ENCODE data around the gene NIPA2.

DNA sequence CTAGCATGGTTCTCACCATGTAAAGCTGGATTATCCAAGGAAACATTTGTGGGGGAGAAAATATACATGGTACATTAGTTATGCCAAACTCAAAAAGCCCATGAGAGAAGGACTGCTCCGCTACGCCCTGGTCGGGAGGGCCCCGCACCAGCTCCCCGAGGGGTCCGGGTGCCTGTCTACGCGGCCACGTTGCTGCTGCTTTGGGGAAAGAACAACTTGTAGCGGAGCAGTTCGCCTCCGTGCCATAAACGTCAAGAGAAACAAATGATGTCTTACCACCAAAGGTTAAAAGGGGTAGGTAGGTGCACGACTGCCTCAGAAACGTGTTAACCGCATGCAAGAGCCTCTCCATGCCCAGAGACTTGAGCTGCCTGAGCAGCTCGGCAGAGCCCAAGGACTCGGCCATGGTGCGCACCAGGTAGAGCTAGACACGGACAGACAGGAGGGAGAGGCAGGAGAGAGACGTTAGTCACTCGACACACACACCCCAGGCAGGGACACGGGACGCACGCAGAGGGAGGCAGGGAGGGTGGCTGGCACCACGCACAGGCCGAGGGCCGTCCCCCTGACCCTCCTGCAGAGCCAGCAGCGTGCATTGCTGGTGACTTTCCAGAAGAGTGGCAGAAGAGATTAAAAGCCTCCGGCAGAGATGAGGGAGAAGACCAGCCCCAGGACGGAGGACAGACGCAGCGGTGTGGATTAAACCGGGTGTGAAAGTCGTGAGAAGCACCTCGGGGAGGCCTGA, 78.3 kb downstream of the NIPA2 start:
- TF ChIP-seq POLR2A (IDR thresholded peaks at IDR 0.05) = no peak
- TF ChIP-seq, protein P1, sequence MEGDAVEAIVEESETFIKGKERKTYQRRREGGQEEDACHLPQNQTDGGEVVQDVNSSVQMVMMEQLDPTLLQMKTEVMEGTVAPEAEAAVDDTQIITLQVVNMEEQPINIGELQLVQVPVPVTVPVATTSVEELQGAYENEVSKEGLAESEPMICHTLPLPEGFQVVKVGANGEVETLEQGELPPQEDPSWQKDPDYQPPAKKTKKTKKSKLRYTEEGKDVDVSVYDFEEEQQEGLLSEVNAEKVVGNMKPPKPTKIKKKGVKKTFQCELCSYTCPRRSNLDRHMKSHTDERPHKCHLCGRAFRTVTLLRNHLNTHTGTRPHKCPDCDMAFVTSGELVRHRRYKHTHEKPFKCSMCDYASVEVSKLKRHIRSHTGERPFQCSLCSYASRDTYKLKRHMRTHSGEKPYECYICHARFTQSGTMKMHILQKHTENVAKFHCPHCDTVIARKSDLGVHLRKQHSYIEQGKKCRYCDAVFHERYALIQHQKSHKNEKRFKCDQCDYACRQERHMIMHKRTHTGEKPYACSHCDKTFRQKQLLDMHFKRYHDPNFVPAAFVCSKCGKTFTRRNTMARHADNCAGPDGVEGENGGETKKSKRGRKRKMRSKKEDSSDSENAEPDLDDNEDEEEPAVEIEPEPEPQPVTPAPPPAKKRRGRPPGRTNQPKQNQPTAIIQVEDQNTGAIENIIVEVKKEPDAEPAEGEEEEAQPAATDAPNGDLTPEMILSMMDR (IDR thresholded peaks at IDR 0.05) = no peak
